SU-DHL-6 (cell line): ENCODE measurements around the gene KIF4B.

Source experiments
- H2AFZ ChIP-seq: fragments of 200-600 bp; sonication (generic); 2 replicates; pipeline ENCODE4 v1.6.1; 2014; ENCODE audit warnings: low read depth, mild to moderate bottlenecking, moderate library complexity, mixed read lengths, antibody characterized with exemption, low read length; ENCODE audit not compliant: severe bottlenecking
- H3F3A ChIP-seq: fragments of 200-600 bp; shearing (Covaris generic); 2 replicates; pipeline ENCODE4 v1.6.0; 2016; ENCODE audit warnings: antibody characterized with exemption, mild to moderate bottlenecking; ENCODE audit not compliant: insufficient read depth
- H3K27ac ChIP-seq: fragments of 200-600 bp; sonication (generic); 2 replicates; pipeline ENCODE4 v1.5.1; 2016; ENCODE audit warnings: low read depth, mild to moderate bottlenecking, low read length, moderate library complexity, mixed read lengths
- H3K27me3 ChIP-seq: fragments of 200-600 bp; sonication (generic), shearing (Covaris generic); 2 replicates; pipeline ENCODE4 v1.6.0; 2014; ENCODE audit warnings: mild to moderate bottlenecking, low read length
- H3K36me3 ChIP-seq: fragments of 200-600 bp; sonication (generic); 2 replicates; pipeline ENCODE4 v1.6.1; 2014; ENCODE audit warnings: mild to moderate bottlenecking, low read length, mixed read lengths
- H3K4me2 ChIP-seq: fragments of 300-600, 200-600 bp; shearing (Covaris generic), sonication (generic); 2 replicates; pipeline ENCODE4 v1.6.0; 2014; ENCODE audit warnings: low read length, low read depth, mild to moderate bottlenecking; ENCODE audit not compliant: poor library complexity, severe bottlenecking
- H3K4me3 ChIP-seq: fragments of 200-600 bp; sonication (generic); 2 replicates; pipeline ENCODE4 v1.5.1; 2014; ENCODE audit warnings: antibody characterized with exemption, low read length, mild to moderate bottlenecking, mixed read lengths; ENCODE audit not compliant: insufficient read depth, poor library complexity, severe bottlenecking
- H3K79me2 ChIP-seq: fragments of 200-600 bp; sonication (generic); 2 replicates; pipeline ENCODE4 v1.6.1; 2014; ENCODE audit warnings: mild to moderate bottlenecking, low read length, moderate library complexity; ENCODE audit not compliant: insufficient read depth
- H3K9ac ChIP-seq: fragments of 200-600 bp; sonication (generic); 2 replicates; pipeline ENCODE4 v1.7.0; 2014; ENCODE audit warnings: mild to moderate bottlenecking, low read length
- H3K9me2 ChIP-seq: fragments of 200-600 bp; sonication (generic); replicated peaks from 2 replicates; pipeline ENCODE4 v1.6.1; 2014; ENCODE audit warnings: low read length; ENCODE audit not compliant: insufficient read depth
- H3K9me3 ChIP-seq: fragments of 200-600 bp; sonication (generic); 2 replicates; pipeline ENCODE4 v1.6.1; 2014; ENCODE audit warnings: low read length, mixed read lengths; ENCODE audit not compliant: insufficient read depth
- H4K20me1 ChIP-seq: fragments of 200-600 bp; sonication (generic); 2 replicates; pipeline ENCODE4 v1.6.1; 2014; ENCODE audit warnings: low read depth, mild to moderate bottlenecking, antibody characterized with exemption, low read length, moderate library complexity, mixed read lengths
- EZH2phosphoT487 ChIP-seq: fragments of 200-600 bp; sonication (generic), shearing (Covaris generic); conservative IDR thresholded peaks from 2 replicates; pipeline ENCODE4 v1.6.1; 2018; ENCODE audit warnings: mild to moderate bottlenecking, antibody characterized with exemption, low read length, moderate library complexity, mixed read lengths
- TF ChIP-seq, protein P1 (sequence below): fragments of 200-600 bp; sonication (generic); IDR thresholded peaks from one replicate; pipeline ENCODE4 v1.5.1; 2017; ENCODE audit warnings: antibody characterized with exemption, mild to moderate bottlenecking, low read length, moderate library complexity; ENCODE audit not compliant: insufficient read depth, poor library complexity, severe bottlenecking

The KIF4B gene

DNA sequence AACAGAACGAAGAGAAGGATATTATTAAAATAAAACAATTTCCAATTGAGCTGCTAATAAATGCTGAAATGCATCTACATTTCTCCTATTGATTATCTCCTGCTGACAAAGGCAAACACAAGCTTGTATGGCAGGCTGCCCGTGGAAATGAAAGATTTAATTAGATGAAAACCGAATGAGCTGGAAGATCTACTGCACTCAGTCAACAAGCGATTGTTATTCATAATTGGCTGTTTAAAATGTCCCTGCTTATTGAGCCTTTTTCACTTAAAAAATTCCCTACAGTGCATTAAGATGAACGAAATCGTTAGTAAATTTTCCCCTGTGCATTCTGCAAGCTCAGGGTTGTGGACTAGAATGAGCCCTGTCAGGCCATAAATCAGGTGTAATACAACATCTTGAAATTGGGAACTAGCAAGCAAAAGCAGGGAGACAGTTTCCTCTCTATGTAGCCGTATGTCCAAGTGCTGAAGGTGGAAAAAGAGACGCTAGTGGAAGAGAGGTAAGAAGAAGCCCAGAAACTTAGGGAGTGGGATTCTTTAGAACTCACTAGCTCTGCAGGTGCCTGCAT lies 28.5 kb upstream of the KIF4B start:
- TF ChIP-seq, protein P1, sequence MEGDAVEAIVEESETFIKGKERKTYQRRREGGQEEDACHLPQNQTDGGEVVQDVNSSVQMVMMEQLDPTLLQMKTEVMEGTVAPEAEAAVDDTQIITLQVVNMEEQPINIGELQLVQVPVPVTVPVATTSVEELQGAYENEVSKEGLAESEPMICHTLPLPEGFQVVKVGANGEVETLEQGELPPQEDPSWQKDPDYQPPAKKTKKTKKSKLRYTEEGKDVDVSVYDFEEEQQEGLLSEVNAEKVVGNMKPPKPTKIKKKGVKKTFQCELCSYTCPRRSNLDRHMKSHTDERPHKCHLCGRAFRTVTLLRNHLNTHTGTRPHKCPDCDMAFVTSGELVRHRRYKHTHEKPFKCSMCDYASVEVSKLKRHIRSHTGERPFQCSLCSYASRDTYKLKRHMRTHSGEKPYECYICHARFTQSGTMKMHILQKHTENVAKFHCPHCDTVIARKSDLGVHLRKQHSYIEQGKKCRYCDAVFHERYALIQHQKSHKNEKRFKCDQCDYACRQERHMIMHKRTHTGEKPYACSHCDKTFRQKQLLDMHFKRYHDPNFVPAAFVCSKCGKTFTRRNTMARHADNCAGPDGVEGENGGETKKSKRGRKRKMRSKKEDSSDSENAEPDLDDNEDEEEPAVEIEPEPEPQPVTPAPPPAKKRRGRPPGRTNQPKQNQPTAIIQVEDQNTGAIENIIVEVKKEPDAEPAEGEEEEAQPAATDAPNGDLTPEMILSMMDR, result no peak
- TF ChIP-seq EZH2phosphoT487, result no peak

DNA sequence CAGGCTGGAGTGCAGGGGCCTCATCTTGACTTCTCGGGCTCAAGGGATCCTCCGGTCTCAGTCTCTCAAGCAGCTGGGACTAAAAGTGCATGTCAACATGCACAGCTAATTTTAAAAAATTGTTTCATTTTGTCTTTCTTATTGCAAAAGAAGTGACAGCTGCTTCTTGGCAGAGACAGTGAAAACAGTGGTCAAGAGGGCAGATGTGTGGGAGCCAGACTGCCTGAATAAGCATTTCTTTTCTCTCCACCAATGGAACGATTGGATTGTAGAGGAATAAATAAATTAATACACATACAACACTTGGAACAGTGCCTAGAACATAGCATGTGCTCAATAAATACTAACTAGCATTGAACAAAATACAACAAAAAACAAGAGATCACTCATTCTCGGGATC lies 27.4 kb upstream of the KIF4B start:
- TF ChIP-seq, protein P1, result no peak
- no peak for TF ChIP-seq EZH2phosphoT487
- H3K36me3 ChIP-seq, result no peaks in the 10 kb centered on the region
- no peak overlapping the region for H3K4me3 ChIP-seq
- no peaks in the 10 kb centered on the region for H3F3A ChIP-seq
- no peaks in the 10 kb centered on the region for H3K27me3 ChIP-seq
- no peak overlapping the region for H3K27ac ChIP-seq
- H3K9me3 ChIP-seq, result no peaks in the 10 kb centered on the region
- H3K4me2 ChIP-seq, result no peak overlapping the region
- H2AFZ ChIP-seq, result no peak overlapping the region
- no peaks in the 10 kb centered on the region for H4K20me1 ChIP-seq
- no peaks in the 10 kb centered on the region for H3K79me2 ChIP-seq
- no peak overlapping the region for H3K9ac ChIP-seq
- H3K9me2 ChIP-seq, result no peaks in the 10 kb centered on the region

More for the DNA sequence above, 28.5 kb upstream of the KIF4B start:
- Histone ChIP-seq H2AFZ (no peak overlapping the region), H3K36me3 (no peaks in the 10 kb centered on the region), H3K9ac (no peak overlapping the region), H3K9me3 (no peaks in the 10 kb centered on the region), H4K20me1 (no peaks in the 10 kb centered on the region), H3K27me3 (no peaks in the 10 kb centered on the region), H3K9me2 (no peaks in the 10 kb centered on the region), H3K79me2 (no peaks in the 10 kb centered on the region), H3K27ac (no peak overlapping the region), H3K4me3 (no peak overlapping the region), H3K4me2 (no peak overlapping the region), H3F3A (no peaks in the 10 kb centered on the region)

DNA sequence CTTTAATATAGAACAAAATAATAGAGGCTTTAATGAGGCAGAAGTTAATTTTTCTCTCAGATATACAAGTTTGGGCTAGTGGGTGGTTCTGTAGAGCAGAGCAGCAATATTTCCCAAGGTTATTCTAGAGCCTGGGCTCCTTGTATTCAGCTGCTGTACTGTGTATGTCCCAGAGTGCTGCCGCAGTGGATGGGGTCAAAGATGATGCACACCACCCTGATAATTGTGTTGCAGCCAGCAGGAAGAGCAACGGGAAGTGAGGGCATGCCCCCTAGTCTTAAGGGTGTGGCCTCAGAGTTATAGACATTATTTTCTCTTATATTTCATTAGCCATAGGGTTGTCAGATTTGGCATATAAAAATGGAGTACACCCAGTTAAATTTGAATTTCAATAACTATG lies 23.9 kb upstream of the KIF4B start:
- Histone ChIP-seq H3K27ac (no peak overlapping the region), H3K9me2 (no peaks in the 10 kb centered on the region), H4K20me1 (no peaks in the 10 kb centered on the region), H2AFZ (no peak overlapping the region), H3K9me3 (no peaks in the 10 kb centered on the region), H3K9ac (no peak overlapping the region), H3K79me2 (no peaks in the 10 kb centered on the region), H3K4me3 (no peak overlapping the region), H3K36me3 (no peaks in the 10 kb centered on the region), H3K4me2 (no peak overlapping the region), H3K27me3 (no peaks in the 10 kb centered on the region), H3F3A (no peaks in the 10 kb centered on the region)
- TF ChIP-seq, protein P1, result no peak
- no peak for TF ChIP-seq EZH2phosphoT487

DNA sequence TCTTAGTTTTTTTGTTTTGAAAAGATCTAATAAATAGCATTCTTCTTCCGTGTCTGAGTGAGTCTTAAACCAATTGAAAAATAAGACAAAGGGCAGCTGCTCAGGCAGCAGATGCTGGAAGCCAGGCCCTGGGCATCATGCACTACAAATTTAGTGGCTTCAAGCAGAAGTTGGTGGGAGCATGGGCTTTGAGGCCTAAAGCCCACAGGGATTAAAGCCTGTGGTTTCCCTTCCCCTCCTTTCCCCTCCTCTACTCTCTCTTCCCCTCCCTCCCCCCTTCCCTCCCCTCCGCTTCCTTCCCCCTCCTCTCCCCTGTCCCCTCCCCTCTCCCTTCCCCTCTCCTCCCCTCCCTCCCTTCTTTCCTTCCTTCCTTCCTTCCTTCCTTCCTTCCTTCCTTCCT lies 20.1 kb upstream of the KIF4B start:
- Histone ChIP-seq H4K20me1 (no peaks in the 10 kb centered on the region), H3K4me3 (no peak overlapping the region), H3K27ac (no peak overlapping the region), H3K36me3 (no peaks in the 10 kb centered on the region), H3K4me2 (no peak overlapping the region), H3K79me2 (no peaks in the 10 kb centered on the region), H3K9me3 (no peaks in the 10 kb centered on the region), H3K27me3 (no peaks in the 10 kb centered on the region), H2AFZ (no peak overlapping the region), H3K9me2 (no peaks in the 10 kb centered on the region), H3F3A (no peaks in the 10 kb centered on the region), H3K9ac (no peak overlapping the region)
- TF ChIP-seq, protein P1, result no peak
- no peak for TF ChIP-seq EZH2phosphoT487
